Stimulated activated naive CD8-positive, alpha-beta T cell treated with anti-CD3 and anti-CD28 coated beads, Interleukin-15, Interleukin-2, amounts not matched to agents 100 ng/mL and 50 ng/mL, for 24 hours (primary cell): Measurements from ENCODE around the gene SLC52A1.
A peak's percentile ranks its signal among the peaks of the same experiment; 100 is the strongest.

Experiments
- H3K27ac Mint-ChIP-seq: one replicate; pipeline ENCODE4 v1.8.0; 2021; ENCODE audit warnings: mild to moderate bottlenecking, mixed read lengths
- H3K27me3 Mint-ChIP-seq: one replicate; pipeline ENCODE4 v1.8.0; 2021; ENCODE audit warnings: mixed read lengths
- H3K36me3 Mint-ChIP-seq: one replicate; pipeline ENCODE4 v1.8.0; 2021; ENCODE audit warnings: low read depth, mixed read lengths
- H3K4me1 Mint-ChIP-seq: one replicate; pipeline ENCODE4 v1.8.0; 2021; ENCODE audit warnings: low read depth, mixed read lengths
- H3K4me3 Mint-ChIP-seq: one replicate; pipeline ENCODE4 v1.8.0; 2021; ENCODE audit warnings: mild to moderate bottlenecking, mixed read lengths
- H3K9me3 Mint-ChIP-seq: one replicate; pipeline ENCODE4 v1.8.0; 2021; ENCODE audit warnings: mixed read lengths

The SLC52A1 gene

GRCh38 chr17:4986951-4987766 lies 48.1 kb downstream of the SLC52A1 start, which contains the start of gene CAMTA2:
Gene CAMTA2 (minus strand): TSS chr17:4987675. CDS start chr17:4986222, 1,453 bp downstream.
- no peaks in the 10 kb centered on the region for H3K9me3 Mint-ChIP-seq
- peaks cover 45% of the 10 kb centered on the region for H3K4me1 Mint-ChIP-seq
- H3K4me3 Mint-ChIP-seq, result peak within 1 kb of the TSS; percentile 93
- no peaks in the 10 kb centered on the region for H3K27me3 Mint-ChIP-seq
- H3K27ac Mint-ChIP-seq, result peak within 1 kb of the TSS; percentile 93
- peaks cover 26% of the 10 kb centered on the region for H3K36me3 Mint-ChIP-seq

- H3K9me3 Mint-ChIP-seq, result no peaks in the 10 kb centered on the region
- no peaks in the 10 kb centered on the region for H3K27me3 Mint-ChIP-seq
- peaks cover 25% of the 10 kb centered on the region for H3K36me3 Mint-ChIP-seq
- H3K4me1 Mint-ChIP-seq, result peaks cover 48% of the 10 kb centered on the region
- peak overlapping the region; percentile 85 for H3K27ac Mint-ChIP-seq
- peak overlapping the region; percentile 93 for H3K4me3 Mint-ChIP-seq
Observed at GRCh38 chr17:4986403-4986802, 48.8 kb downstream of the SLC52A1 start.
